Measurements from ENCODE around the gene YWHAG. TPM values are rescaled to one million over a fixed set of nuclear protein-coding genes. Genes with fewer than 3 reads are reported as not detected.
"Not testable (repeated sequence)": the region's sequence is repeated elsewhere in the genome, so short reads cannot be mapped to it uniquely, and the experiment has no call there.

The YWHAG gene
- total and polyA plus RNA-seq, 11 donors: 85.5 to 282 (median 189) TPM

- no peaks in the 10 kb centered on the region for H3K27me3 ChIP-seq
- peak overlapping the region; percentile 79 to 100 (median 92) for H3K27ac ChIP-seq
- WGBS, 4 donors: 17 to 28% (median 21%) methylated on average over 25 to 30 of the region's 30 CpGs
- H3K4me3 ChIP-seq: peak overlapping the region in 11 of 12 donors; percentile 17 to 52 (median 39)
- ATAC-seq: peak; percentile 65 to 78 (median 76)
- H3K4me1 ChIP-seq: peaks cover 6 to 56% (median 36%) of the 10 kb centered on the region in 12 donors
- no peaks in the 10 kb centered on the region for H3K36me3 ChIP-seq
- H3K9me3 ChIP-seq: no peaks in the 10 kb centered on the region
- DNase-seq: peak; percentile 89 to 94 (median 90)
- peak; percentile 96 to 98 (median 97) for TF ChIP-seq CTCF (IDR thresholded peaks at IDR 0.05)
- peak in 1 of 2 donors; percentile 41 for TF ChIP-seq POLR2A (IDR thresholded peaks at IDR 0.05)
- intact Hi-C loops (cut with DNase I): loop anchor here (1.0 to 5.0 kb wide), 8 partner anchors 21 to 114 kb away; no protein-coding TSS in a partner anchor
Measured at GRCh38 chr7:76291351-76292212, 67.2 kb downstream of the YWHAG start.

- H3K4me3 ChIP-seq, ATAC-seq, H3K36me3 ChIP-seq, H3K9me3 ChIP-seq, DNase-seq, H3K27me3 ChIP-seq: not testable (repeated sequence)
- peak overlapping the region in 10 of 12 donors; percentile 89 to 100 (median 94) for H3K27ac ChIP-seq
- intact Hi-C loops (cut with DNase I): loop anchor here (1.0 to 5.0 kb wide), 8 partner anchors 22 to 114 kb away; no protein-coding TSS in a partner anchor
- peaks cover 6 to 53% (median 36%) of the 10 kb centered on the region in 12 donors for H3K4me1 ChIP-seq
- 85 to 89% (median 87%) methylated on average over 6 of the region's 6 CpGs for WGBS, 4 donors
Measured at GRCh38 chr7:76290847-76291350, 67.9 kb downstream of the YWHAG start.

GRCh38 chr7:76286842-76287403, 71.9 kb downstream of the YWHAG start:
- no peaks in the 10 kb centered on the region for H3K9me3 ChIP-seq
- no peak overlapping the region for H3K27ac ChIP-seq
- ATAC-seq (no peak), DNase-seq (no peak)
- no peak for TF ChIP-seq CTCF (IDR thresholded peaks at IDR 0.05)
- TF ChIP-seq POLR2A (IDR thresholded peaks at IDR 0.05): no peak
- peaks cover 0 to 18% (median 10%) of the 10 kb centered on the region in 9 donors for H3K27me3 ChIP-seq
- H3K36me3 ChIP-seq: no peaks in the 10 kb centered on the region
- intact Hi-C loops (cut with DNase I): no loop called here
- peaks cover 2 to 27% (median 8%) of the 10 kb centered on the region in 12 donors for H3K4me1 ChIP-seq
- WGBS, 4 donors: 83 to 91% (median 90%) methylated on average over 15 to 16 of the region's 16 CpGs
- no peak overlapping the region for H3K4me3 ChIP-seq

GRCh38 chr7:76285604-76286374, 73.0 kb downstream of the YWHAG start:
- intact Hi-C loops (cut with DNase I): no loop called here
- no peaks in the 10 kb centered on the region for H3K36me3 ChIP-seq
- H3K9me3 ChIP-seq: no peaks in the 10 kb centered on the region
- peaks cover 0 to 21% (median 0%) of the 10 kb centered on the region in 12 donors for H3K4me1 ChIP-seq
- TF ChIP-seq CTCF (IDR thresholded peaks at IDR 0.05) (no peak), POLR2A (IDR thresholded peaks at IDR 0.05) (no peak)
- DNase-seq: no peak
- no peak overlapping the region for H3K27ac ChIP-seq
- WGBS, 4 donors: 81 to 91% (median 85%) methylated on average over 23 to 29 of the region's 29 CpGs
- H3K27me3 ChIP-seq: peaks cover 0 to 22% (median 11%) of the 10 kb centered on the region in 9 donors
- no peak overlapping the region for H3K4me3 ChIP-seq
- ATAC-seq: no peak

All from heart left ventricle (tissue), 16 donors.